ENCODE data around the gene KCTD2. TPM values are rescaled to one million over a fixed set of nuclear protein-coding genes. Genes with fewer than 3 reads are reported as not detected.

KCTD2 gene
- total and polyA plus RNA-seq, 3 donors from 2014 or later = 88.9 to 135 (median 122) TPM

- no peak overlapping the region for H3K27ac ChIP-seq
- no peaks in the 10 kb centered on the region for H3K36me3 ChIP-seq (ENCODE audit: low read depth, missing control alignments)
- no peaks in the 10 kb centered on the region for H3K27me3 ChIP-seq
- no peaks in the 10 kb centered on the region for H3K9me3 ChIP-seq
- no peak overlapping the region for H3K4me3 ChIP-seq
- WGBS, 2 donors = 87 to 88% methylated on average over 5 of the region's 5 CpGs
- TF ChIP-seq, protein P1, sequence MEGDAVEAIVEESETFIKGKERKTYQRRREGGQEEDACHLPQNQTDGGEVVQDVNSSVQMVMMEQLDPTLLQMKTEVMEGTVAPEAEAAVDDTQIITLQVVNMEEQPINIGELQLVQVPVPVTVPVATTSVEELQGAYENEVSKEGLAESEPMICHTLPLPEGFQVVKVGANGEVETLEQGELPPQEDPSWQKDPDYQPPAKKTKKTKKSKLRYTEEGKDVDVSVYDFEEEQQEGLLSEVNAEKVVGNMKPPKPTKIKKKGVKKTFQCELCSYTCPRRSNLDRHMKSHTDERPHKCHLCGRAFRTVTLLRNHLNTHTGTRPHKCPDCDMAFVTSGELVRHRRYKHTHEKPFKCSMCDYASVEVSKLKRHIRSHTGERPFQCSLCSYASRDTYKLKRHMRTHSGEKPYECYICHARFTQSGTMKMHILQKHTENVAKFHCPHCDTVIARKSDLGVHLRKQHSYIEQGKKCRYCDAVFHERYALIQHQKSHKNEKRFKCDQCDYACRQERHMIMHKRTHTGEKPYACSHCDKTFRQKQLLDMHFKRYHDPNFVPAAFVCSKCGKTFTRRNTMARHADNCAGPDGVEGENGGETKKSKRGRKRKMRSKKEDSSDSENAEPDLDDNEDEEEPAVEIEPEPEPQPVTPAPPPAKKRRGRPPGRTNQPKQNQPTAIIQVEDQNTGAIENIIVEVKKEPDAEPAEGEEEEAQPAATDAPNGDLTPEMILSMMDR (IDR thresholded peaks at IDR 0.05) = no peak
- no peak for TF ChIP-seq POLR2A (IDR thresholded peaks at IDR 0.05)
- intact Hi-C loops (cut with DNase I; ENCODE audit: low total_unique reads) = no loop called here
- H3K4me1 ChIP-seq = peaks cover 14% of the 10 kb centered on the region
- no peak for DNase-seq
Observed at GRCh38 chr17:75006653-75007052, 40.4 kb upstream of the KCTD2 start.

- Histone ChIP-seq H3K4me1 (peaks cover 8% of the 10 kb centered on the region), H3K27ac (no peak overlapping the region), H3K9me3 (no peaks in the 10 kb centered on the region), H3K4me3 (no peak overlapping the region), H3K36me3 (ENCODE audit: low read depth, missing control alignments) (no peaks in the 10 kb centered on the region), H3K27me3 (no peaks in the 10 kb centered on the region)
- DNase-seq = no peak
- 87 to 91% methylated on average over 6 of the region's 6 CpGs for WGBS, 2 donors
- TF ChIP-seq, protein P1 (IDR thresholded peaks at IDR 0.05) = no peak
- intact Hi-C loops (cut with DNase I; ENCODE audit: low total_unique reads) = no loop called here
Observed at GRCh38 chr17:75008373-75008772, 38.7 kb upstream of the KCTD2 start.

DNA sequence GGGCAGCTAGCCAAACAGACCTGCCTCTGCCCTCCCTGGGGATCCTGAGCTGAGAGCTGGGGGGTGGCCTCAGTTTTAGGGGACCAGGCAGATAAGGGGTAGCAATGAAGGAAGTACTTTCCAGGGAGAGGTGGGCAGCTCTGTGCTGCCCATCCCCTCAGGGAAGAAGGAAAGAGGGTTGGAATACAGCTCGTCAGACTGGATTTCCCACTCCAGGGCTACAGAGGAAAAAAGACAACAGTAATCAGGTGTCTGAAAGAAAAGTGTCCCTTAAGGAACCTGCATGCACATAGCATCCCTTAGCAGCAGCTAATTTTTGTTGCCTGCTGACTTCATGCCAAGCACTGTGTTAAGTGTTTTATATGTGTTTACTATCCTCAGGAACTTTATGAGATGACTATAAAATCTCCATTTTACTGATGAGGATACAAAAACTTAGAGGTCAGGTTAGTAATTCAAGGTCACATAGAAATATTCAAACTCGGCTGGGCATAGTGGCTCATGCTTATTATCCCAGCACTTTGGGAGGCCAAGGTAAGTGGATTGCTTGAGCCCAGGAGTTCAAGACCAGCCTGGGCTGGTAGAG lies 37.8 kb upstream of the KCTD2 start:
- Histone ChIP-seq H3K36me3 (ENCODE audit: low read depth, missing control alignments) (no peaks in the 10 kb centered on the region), H3K27me3 (no peaks in the 10 kb centered on the region), H3K27ac (no peak overlapping the region), H3K9me3 (no peaks in the 10 kb centered on the region), H3K4me3 (no peak overlapping the region), H3K4me1 (peaks cover 8% of the 10 kb centered on the region)
- no peak for TF ChIP-seq POLR2A (IDR thresholded peaks at IDR 0.05)
- TF ChIP-seq, protein P1 (IDR thresholded peaks at IDR 0.05) = no peak
- intact Hi-C loops (cut with DNase I; ENCODE audit: low total_unique reads) = no loop called here
- WGBS, 2 donors = 58 to 69% methylated on average over 2 of the region's 2 CpGs
- no peak for DNase-seq

DNA sequence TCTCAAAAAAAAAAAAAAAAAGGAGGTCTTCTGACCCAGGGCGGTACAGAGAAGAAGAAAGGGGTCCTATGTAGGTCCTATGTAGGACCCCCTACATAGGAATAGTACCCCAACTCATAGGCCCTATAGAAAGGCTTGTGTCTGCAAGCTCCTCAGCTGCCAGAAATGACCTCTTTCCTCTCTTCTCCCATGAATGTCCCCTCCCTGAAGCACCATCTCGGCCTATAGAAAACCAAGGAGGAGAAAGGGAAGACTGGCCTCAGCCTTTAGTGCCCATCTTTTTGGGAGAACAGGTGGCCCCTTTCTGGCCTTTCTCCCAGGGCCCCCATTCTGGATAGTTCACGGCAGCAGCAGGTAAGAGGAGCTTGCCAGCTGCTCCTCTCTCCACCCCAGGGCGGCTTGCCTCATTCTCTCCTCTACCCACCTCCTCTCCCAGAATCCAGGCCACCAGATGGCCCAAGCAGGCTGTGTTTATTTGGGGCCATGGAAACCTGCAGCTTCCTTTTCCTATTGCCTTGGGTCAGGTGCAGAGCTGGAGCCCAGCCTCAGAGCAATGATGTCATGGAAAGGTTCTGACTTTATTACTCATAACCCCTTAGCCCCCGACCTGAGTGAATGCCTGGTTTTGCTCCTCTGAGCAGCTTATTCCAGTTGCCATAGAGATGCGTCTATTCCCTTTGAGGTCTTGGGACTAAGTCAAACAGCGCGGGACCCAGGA lies 36.2 kb upstream of the KCTD2 start:
- WGBS, 2 donors = 46 to 55% methylated on average over 8 of the region's 8 CpGs
- intact Hi-C loops (cut with DNase I; ENCODE audit: low total_unique reads) = no loop called here
- H3K27ac ChIP-seq = peak overlapping the region in 1 of 2 donors; percentile 68

More for the DNA sequence above, 36.2 kb upstream of the KCTD2 start:
- Histone ChIP-seq H3K9me3 (no peaks in the 10 kb centered on the region), H3K27me3 (no peaks in the 10 kb centered on the region), H3K4me1 (peaks cover 8% of the 10 kb centered on the region), H3K4me3 (no peak overlapping the region), H3K36me3 (ENCODE audit: low read depth, missing control alignments) (no peaks in the 10 kb centered on the region)
- DNase-seq = no peak
- TF ChIP-seq POLR2A (IDR thresholded peaks at IDR 0.05) = no peak
- TF ChIP-seq, protein P1 (IDR thresholded peaks at IDR 0.05) = no peak

Data from testis (tissue), 3 donors.